Right lobe of liver (tissue), 6 donors: ENCODE results near the gene MRPL14. TPM values are rescaled to one million over a fixed set of nuclear protein-coding genes. Genes with fewer than 3 reads are reported as not detected.

Experiments used
- ATAC-seq, 4 donors: fragments of 200-7000 bp; cut with Tn5 transposase; one replicate each; pipeline ENCODE4 v1.9.1; 2020; ENCODE audit warnings: mild to moderate bottlenecking in 4 of 4, moderate library complexity in 4 of 4
- DNase-seq, 3 donors: peaks; one replicate each; pipeline ENCODE4 v3.0.0-alpha.2; 2020
- H3K27ac ChIP-seq, 3 donors: fragments of 200-600 bp; one replicate each; pipeline ENCODE4 v1.8.0; 2022
- H3K27me3 ChIP-seq, 2 donors: fragments of 200-600 bp; one replicate each; pipeline ENCODE4 v1.8.0; 2022
- H3K36me3 ChIP-seq, 4 donors: fragments of 200-600 bp; sonication (generic) in 1 of 4; one replicate each; pipeline versions ENCODE4 v1.5.1 to v1.8.0; 2017 to 2022; ENCODE audit warnings: control low read depth in 1 of 4
- H3K4me1 ChIP-seq, 4 donors: fragments of 200-600 bp; sonication (generic) in 1 of 4; one replicate each; pipeline versions ENCODE4 v1.5.1 to v1.8.0; 2017 to 2022; ENCODE audit warnings: control low read depth in 1 of 4
- H3K4me3 ChIP-seq, 3 donors: fragments of 200-600 bp; one replicate each; pipeline ENCODE4 v1.8.0; 2022
- H3K9me3 ChIP-seq, 4 donors: fragments of 200-600 bp; sonication (generic) in 1 of 4; one replicate each; pipeline versions ENCODE4 v1.5.1 to v1.8.0; 2017 to 2022; ENCODE audit warnings: control low read depth in 1 of 4
- CTCF ChIP-seq, 4 donors: fragments of 200-600 bp in 3 of 4; fragments of 450-650 bp in 1 of 4; IDR thresholded peaks; one replicate each; pipeline versions ENCODE4 v1.5.1 to v1.8.0; 2016 to 2022; ENCODE audit warnings: antibody characterized with exemption in 4 of 4, mild to moderate bottlenecking in 2 of 4
- POLR2A ChIP-seq: fragments of 450-650 bp; IDR thresholded peaks from one replicate; pipeline ENCODE4 v1.6.1; 2017; ENCODE audit warnings: antibody characterized with exemption, mild to moderate bottlenecking
- whole genome bisulfite sequencing: methylation state at CpG from one replicate; pipeline ENCODE4 v1.1.6; 2018; ENCODE audit warnings: low coverage, low lambda C conversion rate; ENCODE audit not compliant: insufficient coverage; ENCODE audit errors: missing lambda C conversion rate; 5-methylcytosine and 5-hydroxymethylcytosine counted together
- intact Hi-C, 2 donors: fragments of 100-400 bp; cut with DNase I; formaldehyde crosslinking; loops; one replicate each; pipeline versions ENCODE4 v1.11.2 to v1.14.1; 2022
- total RNA-seq, 6 experiments: library from RNA; depleted of rRNA in 2 of 6; stranded (reverse); fragments of >200 nt in 2 of 6; fragmentation: NEBNext Ultra II Directional in 3 of 6; extraction: Animal tissue kit (Norgen Biotek cat#: 25700) in 3 of 6; gene quantifications; one replicate each; pipeline versions ENCODE4 v1.1.0 to v1.2.4, GENCODE V29; 2016 to 2023
- donor health status: DM: no; HTN: yes; CAD: no.
- donor health status: DM: no; HTN: no; CAD: no.
- donor health status: DM: no; HTN: no; CAD: no.
- donor health status: DM: no; HTN: yes; CAD: no.
- donor health status: DM: no; HTN: yes; CAD: no.

The MRPL14 gene
- total RNA-seq, 6 experiments from 2014 or later: 26.5 to 70.0 (median 35.4) TPM

- DNase-seq: no peak
- intact Hi-C loops: loop anchor here in 1 of 2 donors (10.0 kb wide), 2 partner anchors 54 to 114 kb away; no protein-coding TSS in a partner anchor
- Histone ChIP-seq H3K4me3 (no peak overlapping the region), H3K4me1 (peaks cover 0 to 9% (median 1%) of the 10 kb centered on the region in 4 donors), H3K27me3 (no peaks in the 10 kb centered on the region), H3K27ac (no peak overlapping the region), H3K36me3 (no peaks in the 10 kb centered on the region), H3K9me3 (no peaks in the 10 kb centered on the region)
- no peak for ATAC-seq
- TF ChIP-seq CTCF (IDR thresholded peaks at IDR 0.05): no peak
- TF ChIP-seq POLR2A: no peak
- 79% methylated on average over 5 of the region's 5 CpGs for whole genome bisulfite sequencing
Measured at GRCh38 chr6:44068607-44069296, 58.5 kb downstream of the MRPL14 start.

GRCh38 chr6:44067173-44068139, 59.8 kb downstream of the MRPL14 start:
- H3K4me3 ChIP-seq: no peak overlapping the region
- H3K4me1 ChIP-seq: no peaks in the 10 kb centered on the region
- H3K27me3 ChIP-seq: no peaks in the 10 kb centered on the region
- no peak overlapping the region for H3K27ac ChIP-seq
- no peaks in the 10 kb centered on the region for H3K36me3 ChIP-seq
- TF ChIP-seq POLR2A: no peak
- no peak for TF ChIP-seq CTCF (IDR thresholded peaks at IDR 0.05)
- H3K9me3 ChIP-seq: no peaks in the 10 kb centered on the region
- 74% methylated on average over 4 of the region's 7 CpGs for WGBS
- ATAC-seq (no peak), DNase-seq (no peak)
- intact Hi-C loops: loop anchor here in 1 of 2 donors (10.0 kb wide), 2 partner anchors 53 to 113 kb away; no protein-coding TSS in a partner anchor

DNA sequence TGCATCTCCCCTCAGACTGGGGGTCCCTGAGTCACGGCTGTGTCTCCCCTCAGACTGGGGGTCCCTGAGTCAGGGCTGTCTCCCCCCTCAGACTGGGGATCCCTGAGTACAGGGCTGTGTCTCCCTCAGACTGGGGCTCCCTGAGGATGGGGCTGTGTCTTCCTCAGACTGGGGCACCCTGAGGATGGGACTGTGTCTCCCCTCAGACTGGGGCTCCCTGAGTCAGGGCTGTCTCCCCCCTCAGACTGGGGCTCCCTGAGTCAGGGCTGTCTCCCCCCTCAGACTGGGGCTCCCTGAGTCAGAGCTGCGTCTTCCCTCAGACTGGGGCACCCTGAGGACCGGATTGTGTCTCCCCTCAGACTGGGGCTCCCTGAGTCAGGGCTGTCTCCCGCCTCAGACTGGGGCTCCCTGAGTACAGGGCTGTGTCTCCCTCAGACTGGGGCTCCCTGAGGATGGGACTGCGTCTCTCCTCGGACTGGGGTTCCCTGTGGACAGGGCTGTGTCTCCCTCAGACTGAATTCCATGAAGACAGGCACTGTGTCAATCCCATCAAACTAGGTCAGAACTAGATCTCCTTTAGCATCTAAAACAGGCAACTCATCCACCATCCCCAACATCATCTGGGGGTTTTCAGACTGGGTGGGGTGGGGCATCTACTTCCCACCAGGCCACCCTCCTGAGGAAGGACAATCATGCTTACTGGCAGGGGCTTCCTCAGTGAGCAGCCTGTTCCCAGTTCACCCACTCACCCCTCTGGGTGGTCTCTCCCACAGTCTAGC, 60.7 kb downstream of the MRPL14 start:
- intact Hi-C loops: loop anchor here in 1 of 2 donors (10.0 kb wide), 2 partner anchors 52 to 112 kb away; no protein-coding TSS in a partner anchor
- no peak for TF ChIP-seq CTCF (IDR thresholded peaks at IDR 0.05)
- TF ChIP-seq POLR2A: no peak
- WGBS: 100% methylated on average over 2 of the region's 6 CpGs
- H3K36me3 ChIP-seq: no peaks in the 10 kb centered on the region
- H3K27ac ChIP-seq: no peak overlapping the region
- H3K27me3 ChIP-seq: no peaks in the 10 kb centered on the region
- no peak for DNase-seq
- peaks cover 0 to 4% (median 0%) of the 10 kb centered on the region in 4 donors for H3K4me1 ChIP-seq
- H3K4me3 ChIP-seq: no peak overlapping the region
- ATAC-seq: no peak
- H3K9me3 ChIP-seq: no peaks in the 10 kb centered on the region
